NK-92 (cell line): ENCODE data around the gene OR5C1.
"Not testable (repeated sequence)": the region's sequence is repeated elsewhere in the genome, so short reads cannot be mapped to it uniquely, and the experiment has no call there.

Experiments used
- DNase-seq: peaks from one replicate; lab custom pipeline; 2025; ENCODE audit not compliant: unreplicated experiment; lab: John Stamatoyannopoulos, UW

OR5C1 gene

DNA sequence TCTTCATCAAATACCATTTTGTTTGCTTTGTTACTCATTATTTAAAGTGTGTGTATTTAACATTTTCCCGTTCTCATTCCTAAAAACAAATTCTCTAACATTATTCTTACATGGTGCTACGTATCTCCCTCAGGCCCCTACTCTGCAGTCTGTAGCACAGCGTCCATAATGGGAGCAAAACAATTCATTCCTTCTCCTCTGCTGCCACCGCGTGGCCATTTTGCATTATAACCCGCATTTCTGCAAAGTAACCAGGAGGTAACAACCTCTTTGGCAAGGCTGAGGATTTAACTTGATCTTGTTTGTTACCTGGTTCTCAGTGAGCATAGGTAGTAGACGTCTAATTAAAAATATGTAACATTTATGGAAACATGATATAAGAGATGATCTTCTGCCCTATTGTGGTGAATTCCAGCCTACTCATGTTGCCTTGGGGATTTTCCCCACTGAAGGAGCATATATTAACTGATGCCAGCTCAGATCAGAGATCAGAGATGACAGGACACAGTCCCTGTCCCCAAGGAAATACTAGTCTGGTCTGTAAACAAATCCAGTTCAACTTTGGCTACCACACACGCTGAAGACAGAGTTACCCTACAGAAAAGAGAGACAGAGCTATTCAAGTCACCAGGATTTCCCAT, 21.7 kb downstream of the OR5C1 start:
- no peak for DNase-seq

DNA sequence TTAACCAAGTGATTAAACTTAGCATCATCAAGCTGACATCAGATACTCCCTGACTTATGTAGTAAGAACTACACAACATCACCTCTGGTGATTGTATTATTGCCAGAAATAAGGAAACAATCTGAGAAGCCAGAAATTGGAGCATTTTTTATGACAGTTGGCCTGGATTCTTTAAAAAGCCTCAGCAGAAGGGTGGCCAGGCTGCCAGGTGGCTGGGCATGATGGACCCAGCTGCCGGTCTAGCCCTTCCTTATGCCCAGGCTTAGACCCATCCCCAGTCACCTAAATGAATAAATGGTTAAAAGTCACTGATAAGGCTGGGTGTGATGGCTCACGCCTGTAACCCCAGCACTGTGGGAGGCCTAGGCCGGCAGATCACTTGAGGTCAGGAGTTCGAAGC, 24.0 kb downstream of the OR5C1 start:
- DNase-seq, result no peak

DNA sequence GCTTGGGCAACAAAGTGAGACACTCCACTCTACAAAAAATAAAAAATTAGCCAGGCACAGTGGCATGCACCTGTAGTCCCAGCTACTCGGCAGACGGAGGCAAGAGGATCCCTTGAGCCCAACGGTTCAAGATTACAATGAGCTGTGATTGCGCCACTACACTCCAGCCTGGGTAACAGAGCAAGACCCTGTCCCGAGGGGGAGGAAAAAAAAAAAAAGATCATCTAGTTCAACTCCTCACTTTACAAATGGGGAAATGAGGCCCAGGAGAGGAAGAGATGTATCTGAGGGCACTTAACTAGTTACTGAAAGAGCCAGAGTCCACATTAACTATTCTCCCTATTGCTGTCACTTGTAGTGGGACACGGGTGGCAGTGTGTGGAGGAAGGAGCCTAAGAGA, 25.8 kb downstream of the OR5C1 start:
- no peak for DNase-seq

DNA sequence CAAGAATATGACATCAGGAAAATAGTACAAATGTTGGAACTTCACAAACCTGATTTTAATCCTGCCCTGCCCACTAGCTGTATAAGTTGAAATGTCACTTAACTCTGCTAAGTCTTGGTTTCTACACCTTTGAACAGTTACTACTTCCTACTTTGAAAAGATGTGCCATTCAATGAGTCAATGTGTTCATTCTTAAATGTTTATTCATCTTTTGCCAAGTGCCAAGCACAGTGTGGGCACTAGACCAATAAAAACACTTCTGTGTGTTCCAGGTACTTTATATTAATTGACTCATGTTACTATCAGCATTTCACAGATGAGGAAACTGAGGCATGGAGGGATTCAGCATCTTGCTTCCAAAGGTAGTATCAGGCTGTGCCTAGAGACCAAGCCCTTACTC, 26.8 kb downstream of the OR5C1 start:
- DNase-seq, result no peak

DNA sequence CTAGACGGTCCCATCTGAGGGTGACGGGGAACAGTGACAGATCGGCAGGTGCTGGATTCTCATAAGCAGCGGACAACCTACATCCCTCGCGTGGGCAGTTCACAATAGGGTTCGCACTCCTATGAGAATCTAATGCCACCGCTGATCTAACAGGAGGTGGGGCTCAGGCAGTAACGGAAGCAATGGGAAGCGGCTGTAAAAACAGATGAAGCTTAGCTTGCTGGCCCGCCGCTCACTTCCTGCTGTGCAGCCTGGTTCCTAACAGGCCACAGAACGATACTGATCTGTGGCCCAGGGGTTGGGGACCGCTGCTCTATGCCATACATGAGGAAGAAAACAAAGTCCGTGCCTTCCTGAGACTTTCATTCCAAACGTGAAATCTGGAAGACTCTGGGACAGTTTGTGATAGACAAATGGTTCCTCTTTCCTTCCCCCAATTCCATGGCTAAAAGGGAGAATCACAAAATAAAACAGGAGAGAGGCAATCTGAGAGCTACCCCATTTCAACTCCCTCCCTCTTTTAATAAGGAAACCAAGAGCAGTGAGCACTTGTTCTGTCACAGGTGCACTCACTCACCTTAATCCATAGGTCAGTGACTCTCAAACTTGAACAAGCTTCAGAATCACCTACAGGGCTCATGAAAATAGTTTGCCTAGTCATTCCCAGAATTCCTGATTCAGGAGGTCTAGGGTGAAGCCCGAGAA, 27.6 kb downstream of the OR5C1 start:
- no peak for DNase-seq

DNA sequence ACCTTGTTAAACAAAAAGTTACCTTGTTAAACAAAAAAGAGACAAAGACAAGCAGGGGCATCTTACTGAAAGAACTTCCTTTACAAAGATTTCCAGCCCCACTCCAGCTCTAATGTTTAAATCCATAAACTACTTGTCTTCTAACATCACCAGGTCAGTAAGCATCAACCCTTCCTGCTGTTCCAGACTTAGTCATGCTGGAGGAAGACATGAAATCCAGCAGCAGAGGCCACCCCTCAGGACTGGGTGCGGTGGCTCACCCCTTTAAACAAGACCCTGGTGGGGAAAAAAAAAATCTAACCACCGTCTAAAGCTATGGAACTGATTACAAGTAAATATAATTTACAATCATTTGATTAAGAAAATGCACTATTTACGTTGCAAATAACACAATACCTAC, 30.6 kb downstream of the OR5C1 start:
- DNase-seq, result no peak

DNA sequence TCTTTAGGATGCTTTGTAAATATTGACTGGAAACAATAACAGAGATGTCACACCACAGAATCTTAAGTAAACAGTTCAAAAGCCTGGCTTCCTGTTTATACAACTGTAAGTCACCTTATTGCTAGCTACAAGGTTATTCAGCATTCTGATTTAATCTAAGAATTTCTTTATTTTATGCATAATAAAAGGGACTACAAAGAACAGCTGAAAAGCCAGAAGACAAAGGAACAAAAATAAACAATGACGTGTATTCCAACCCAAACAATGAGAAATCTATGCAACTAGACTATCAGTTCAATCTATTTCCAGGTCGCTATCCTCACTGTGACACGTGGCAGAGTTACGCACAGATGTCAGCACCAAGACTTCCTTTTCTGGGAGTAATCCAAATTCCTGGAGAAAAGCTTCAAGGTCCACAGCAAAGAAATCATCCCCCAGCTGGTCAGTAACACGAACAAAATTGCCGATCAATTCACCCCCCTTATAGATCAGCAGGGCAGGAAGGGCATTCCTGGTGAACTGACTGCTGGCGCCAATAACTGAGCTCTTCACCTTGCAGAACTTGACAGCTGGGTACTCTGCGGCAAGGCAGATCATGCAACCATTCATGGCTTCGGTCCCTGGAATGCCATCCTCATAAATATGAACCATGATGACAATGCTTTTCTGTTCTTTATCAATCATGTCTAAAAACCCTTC, 31.2 kb downstream of the OR5C1 start:
- no peak for DNase-seq

DNA sequence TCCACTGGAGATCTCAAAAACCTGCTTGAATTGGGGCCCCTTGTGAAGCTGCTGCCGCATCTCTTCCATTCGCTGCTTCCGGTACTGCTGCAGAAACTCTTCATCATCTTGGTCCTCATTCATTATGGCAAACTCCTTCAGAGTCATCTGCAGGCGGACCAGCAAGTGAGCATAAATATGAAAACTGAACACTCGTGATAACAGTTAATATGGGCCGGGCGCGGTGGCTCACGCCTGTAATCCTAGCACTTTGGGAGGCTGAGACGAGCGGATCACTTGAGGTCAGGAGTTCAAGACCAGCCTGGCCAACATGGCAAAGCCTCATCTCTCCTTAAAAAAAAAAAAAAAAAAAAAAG, 31.7 kb downstream of the OR5C1 start:
- no peak for DNase-seq

DNA sequence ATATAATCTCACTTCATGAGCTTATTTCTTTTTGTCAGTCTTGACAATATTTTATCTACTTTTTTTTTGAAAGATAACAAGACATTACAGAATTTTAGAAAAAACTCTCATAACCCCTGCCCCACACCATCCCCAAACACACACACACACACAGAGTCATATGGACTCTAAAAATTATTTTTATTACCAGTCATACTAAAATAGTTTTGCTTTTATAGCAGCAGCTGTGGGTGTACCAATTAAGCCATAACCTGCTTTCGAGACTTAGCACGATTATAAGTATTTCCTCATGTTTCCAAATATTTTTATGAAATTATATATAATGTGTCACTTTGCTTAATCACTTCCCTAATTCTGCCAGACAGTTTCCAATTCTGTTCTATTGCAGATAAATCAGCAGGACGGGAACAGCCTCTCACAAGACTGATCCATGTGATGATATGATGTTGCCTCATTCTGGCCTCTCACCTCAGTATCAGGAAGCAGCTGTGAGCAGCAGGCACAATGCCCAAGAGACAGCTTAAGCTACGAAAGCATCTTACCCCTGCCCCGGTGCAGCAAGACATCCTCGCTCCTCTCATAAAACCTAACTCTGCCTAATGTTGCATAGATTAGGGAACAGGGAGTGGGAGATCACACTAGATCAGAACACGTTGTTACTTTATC, 32.7 kb downstream of the OR5C1 start:
- no peak for DNase-seq

DNA sequence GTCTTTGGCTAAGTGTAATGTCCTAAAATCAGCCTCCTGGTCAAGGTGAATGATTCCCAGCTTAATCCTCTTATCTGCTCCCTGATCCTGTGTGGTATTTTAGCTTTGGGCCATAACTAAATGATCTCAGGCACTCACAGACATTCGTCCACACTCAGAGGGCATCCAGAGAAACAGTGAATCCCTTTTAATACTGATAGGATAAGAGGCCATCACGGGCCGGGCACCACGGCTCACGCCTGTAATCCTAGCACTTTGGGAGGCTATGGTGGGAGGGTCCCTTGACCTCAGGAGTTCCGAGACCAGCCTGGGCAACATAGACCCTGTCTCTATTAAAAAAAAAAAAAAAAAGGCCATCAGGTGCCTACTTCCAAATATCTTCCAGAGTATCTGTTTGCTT, 33.3 kb downstream of the OR5C1 start:
- no peak for DNase-seq

DNA sequence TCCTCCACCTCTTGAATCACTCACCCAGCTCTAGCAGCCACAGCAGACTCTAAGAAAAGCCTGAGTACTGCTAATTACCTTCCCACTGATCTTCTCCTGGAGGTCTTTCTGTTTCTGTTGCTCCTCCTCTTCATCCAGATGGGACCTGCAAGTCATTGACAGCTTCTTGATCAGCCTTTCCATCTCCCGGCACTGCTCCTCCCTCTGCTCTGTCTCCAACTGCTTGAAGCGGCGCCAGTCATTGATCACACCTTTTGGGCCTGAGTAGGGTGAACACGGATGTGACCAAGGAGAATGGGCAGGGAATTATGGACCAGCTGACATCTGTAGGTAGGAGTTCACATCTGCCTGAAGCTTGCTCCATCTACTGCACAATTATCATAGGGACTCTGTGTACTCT, 34.2 kb downstream of the OR5C1 start:
- no peak for DNase-seq

DNA sequence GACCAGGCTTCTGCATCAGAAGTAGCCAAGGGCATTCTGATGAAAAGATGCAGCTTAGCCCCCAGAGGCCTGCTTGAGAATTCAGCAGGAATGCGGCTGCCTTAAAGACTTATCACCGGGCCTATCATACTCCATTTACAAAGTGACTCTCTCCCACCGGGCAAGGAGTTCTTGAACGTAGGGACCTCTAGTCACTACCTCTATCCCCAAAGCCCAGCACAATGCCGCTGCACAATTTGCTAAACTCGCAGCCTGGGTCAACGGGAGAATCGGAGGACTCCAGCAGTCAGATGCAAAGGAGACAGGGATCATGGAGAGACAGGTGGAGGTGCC, 39.0 kb downstream of the OR5C1 start:
- DNase-seq, result no peak

DNA sequence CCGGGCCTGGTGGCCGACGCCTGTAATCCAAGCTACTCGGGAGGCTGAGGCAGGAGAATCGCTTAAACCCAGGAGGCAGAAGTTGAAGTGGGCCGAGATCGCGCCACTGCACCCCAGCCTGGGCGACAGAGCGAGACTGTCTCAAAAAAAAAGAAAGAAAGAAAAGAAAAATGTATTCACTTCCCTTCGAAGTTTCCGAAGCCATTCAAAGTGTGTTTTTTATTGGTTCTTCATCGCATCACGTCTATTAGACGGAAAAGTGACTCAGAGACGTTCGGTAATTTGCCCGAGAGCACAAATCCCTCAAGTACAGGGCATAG, 40.2 kb downstream of the OR5C1 start:
- not testable (repeated sequence) for DNase-seq

DNA sequence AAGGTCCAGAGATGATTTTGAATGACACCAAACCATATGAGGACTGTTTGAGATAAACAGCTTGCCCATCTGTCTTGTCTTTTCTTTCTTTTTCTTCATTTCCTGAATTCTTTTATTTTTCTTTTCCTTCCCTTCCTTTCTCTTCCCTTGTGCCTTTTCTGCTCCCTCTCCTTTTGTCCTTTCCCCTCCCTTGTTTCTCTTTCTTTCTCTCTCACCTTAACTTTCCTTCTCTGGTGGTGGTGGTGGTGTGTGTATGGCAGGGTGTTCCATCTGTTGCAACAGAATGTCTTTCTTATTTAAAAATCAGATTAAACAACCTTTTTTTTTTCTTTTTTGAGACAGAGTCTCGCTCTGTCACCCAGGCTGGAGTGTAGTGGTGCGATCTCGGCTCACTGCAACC, 43.5 kb downstream of the OR5C1 start:
- no peak for DNase-seq

DNA sequence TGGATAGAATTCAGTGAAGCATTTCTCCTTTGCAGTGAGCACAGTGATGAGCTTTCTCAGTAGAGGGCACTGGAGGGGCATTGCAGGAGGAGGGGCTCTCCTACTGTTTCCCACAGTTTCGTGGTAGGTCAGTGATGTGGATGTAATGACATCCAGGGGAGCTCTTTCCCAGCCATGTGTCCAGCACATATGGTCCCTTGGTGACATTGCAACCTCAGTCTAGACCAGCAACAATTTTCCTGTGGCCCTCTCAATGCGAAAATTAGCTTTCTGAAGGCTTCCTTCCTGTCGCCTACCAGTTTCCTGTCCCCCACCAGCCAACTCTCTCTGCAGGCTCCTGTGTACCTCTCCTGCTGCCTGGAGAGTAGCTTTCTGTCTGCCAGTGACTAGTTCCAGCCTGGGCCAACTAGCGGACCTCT, 46.6 kb downstream of the OR5C1 start:
- DNase-seq, result no peak

DNA sequence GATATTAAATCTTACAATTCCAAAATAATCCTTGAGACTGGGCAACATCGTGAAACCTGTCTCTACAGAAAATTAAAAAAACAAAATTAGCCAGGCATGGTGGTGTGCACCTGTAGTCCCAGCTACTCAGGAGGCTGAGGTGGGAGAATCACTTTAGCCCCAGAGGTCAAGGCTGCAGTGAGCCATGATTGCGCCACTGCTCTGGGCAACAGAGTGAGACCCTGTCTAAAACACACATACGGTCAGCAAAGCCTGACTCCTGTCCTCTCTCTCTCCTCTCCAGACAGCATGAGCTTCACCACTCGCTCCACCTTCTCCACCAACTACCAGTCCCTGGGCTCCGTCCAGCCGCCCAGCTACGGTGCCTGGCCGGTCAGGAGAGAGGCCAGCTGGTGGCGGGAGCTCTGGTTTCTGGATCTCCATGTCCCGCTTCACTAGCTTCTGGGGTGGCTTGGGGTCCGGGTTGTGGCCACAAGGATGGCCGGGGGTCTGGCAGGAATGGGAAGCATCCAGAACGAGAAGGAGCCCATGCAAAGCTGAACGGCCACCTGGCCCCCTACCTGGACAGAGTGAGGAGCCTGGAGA, 48.6 kb downstream of the OR5C1 start:
- DNase-seq, result no peak

DNA sequence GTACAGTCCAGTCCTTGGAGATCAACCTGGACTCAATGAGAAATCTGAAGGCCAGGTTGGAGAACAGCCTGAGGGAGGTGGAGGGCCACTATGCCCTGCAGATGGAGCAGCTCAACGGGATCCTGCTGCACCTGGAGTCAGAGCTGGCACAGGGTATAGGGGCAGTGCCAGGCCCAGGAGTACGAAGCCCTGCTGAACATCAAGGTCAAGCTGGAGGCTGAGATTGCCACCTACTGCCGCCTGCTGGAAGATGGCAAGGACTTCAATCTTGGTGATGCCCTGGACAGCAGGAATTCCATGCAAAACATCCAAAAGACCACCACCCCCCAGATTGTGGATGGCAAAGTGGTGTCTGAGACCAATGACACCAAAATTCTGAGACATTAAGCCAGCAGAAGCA, 49.7 kb downstream of the OR5C1 start:
- not testable (repeated sequence) for DNase-seq
